GM23338 (cell line): ENCODE results near the gene EXOC7. TPM values are rescaled to one million over a fixed set of nuclear protein-coding genes. Genes with fewer than 3 reads are reported as not detected.

Source experiments
- ATAC-seq: fragments of 200-7000 bp; cut with Tn5 transposase; 3 replicates; pipeline ENCODE4 v1.9.1; 2020
- DNase-seq: peaks from one replicate; pipeline ENCODE4 v3.0.0-alpha.2; 2015; ENCODE audit warnings: low spot score
- H2AFZ ChIP-seq: fragments of 200-600 bp; sonication (generic); 2 replicates; pipeline ENCODE4 v1.8.0; 2016; ENCODE audit warnings: antibody characterized with exemption, mild to moderate bottlenecking, moderate library complexity
- H3F3A ChIP-seq: fragments of 200-600 bp; sonication (generic); replicated peaks from 2 replicates; pipeline ENCODE4 v1.8.0; 2017; ENCODE audit warnings: antibody characterized with exemption, mixed run types, low read depth
- H3K27ac ChIP-seq: fragments of 200-600 bp; sonication (generic); 2 replicates; pipeline ENCODE4 v1.6.1; 2016; ENCODE audit warnings: low read depth
- H3K27me3 ChIP-seq: fragments of 200-600 bp; sonication (generic); 2 replicates; pipeline ENCODE4 v1.8.0; 2016; ENCODE audit warnings: mild to moderate bottlenecking, mixed run types, moderate library complexity; ENCODE audit not compliant: insufficient read depth
- H3K36me3 ChIP-seq: fragments of 200-600 bp; sonication (generic); 2 replicates; pipeline ENCODE4 v1.8.0; 2016; ENCODE audit warnings: mild to moderate bottlenecking; ENCODE audit not compliant: insufficient read depth
- H3K4me1 ChIP-seq: fragments of 200-600 bp; sonication (generic); 2 replicates; pipeline ENCODE4 v1.8.0; 2016; ENCODE audit warnings: mild to moderate bottlenecking, moderate library complexity; ENCODE audit not compliant: insufficient read depth
- H3K4me2 ChIP-seq: fragments of 200-600 bp; sonication (generic); 2 replicates; pipeline ENCODE4 v1.7.1; 2017; ENCODE audit warnings: mixed run types
- H3K4me3 ChIP-seq: fragments of 200-600 bp; sonication (generic); 2 replicates; pipeline ENCODE4 v1.6.1; 2016; ENCODE audit warnings: mixed run types
- H3K79me2 ChIP-seq: fragments of 200-600 bp; sonication (generic); replicated peaks from 2 replicates; pipeline ENCODE4 v1.8.0; 2017; ENCODE audit warnings: mild to moderate bottlenecking; ENCODE audit not compliant: insufficient read depth
- H3K9me2 ChIP-seq: fragments of 200-600 bp; sonication (generic); 2 replicates; pipeline ENCODE4 v1.8.0; 2017; ENCODE audit not compliant: insufficient read depth
- H4K20me1 ChIP-seq: fragments of 200-600 bp; sonication (generic); replicated peaks from 2 replicates; pipeline ENCODE4 v1.8.0; 2017; ENCODE audit warnings: mild to moderate bottlenecking; ENCODE audit not compliant: insufficient read depth
- H3K27ac Mint-ChIP-seq: 2 replicates; pipeline ENCODE4 v1.8.0; 2020; ENCODE audit warnings: inconsistent platforms, mild to moderate bottlenecking, moderate library complexity, mixed read lengths
- H3K27me3 Mint-ChIP-seq: 3 replicates; pipeline ENCODE4 v1.8.0; 2022; ENCODE audit warnings: low read depth, mild to moderate bottlenecking, moderate library complexity, mixed read lengths, inconsistent platforms; ENCODE audit not compliant: insufficient read depth, poor library complexity
- H3K36me3 Mint-ChIP-seq: 3 replicates; pipeline ENCODE4 v1.8.0; 2021; ENCODE audit warnings: low read depth, mild to moderate bottlenecking, inconsistent platforms, moderate library complexity, mixed read lengths
- H3K4me1 Mint-ChIP-seq: 3 replicates; pipeline ENCODE4 v1.8.0; 2020; ENCODE audit warnings: mild to moderate bottlenecking, inconsistent platforms, mixed read lengths
- H3K4me3 Mint-ChIP-seq: 3 replicates; pipeline ENCODE4 v1.8.0; 2021; ENCODE audit warnings: moderate library complexity, mild to moderate bottlenecking, inconsistent platforms, mixed read lengths
- H3K9me3 Mint-ChIP-seq: 3 replicates; pipeline ENCODE4 v1.8.0; 2020; ENCODE audit warnings: moderate library complexity, mild to moderate bottlenecking, inconsistent platforms, mixed read lengths
- CREB1 ChIP-seq: fragments of 250-450 bp; sonication (Bioruptor Pico); IDR thresholded peaks from 2 replicates; pipeline ENCODE4 v1.5.0; 2020; ENCODE audit warnings: low read depth, mild to moderate bottlenecking, moderate library complexity
- CTCF ChIP-seq, 2 experiments: fragments of 200-600 bp in 1 of 2; sonication (generic) in 1 of 2; conservative IDR thresholded peaks; 2 replicates each; pipeline versions ENCODE4 v1.5.1 to v1.6.1; 2016 to 2017; ENCODE audit warnings: antibody characterized with exemption in 2 of 2, low read depth in 2 of 2, mild to moderate bottlenecking in 2 of 2, moderate library complexity in 1 of 2
- EZH2 ChIP-seq: fragments of 200-600 bp; sonication (generic); IDR thresholded peaks from one replicate; pipeline ENCODE4 v1.8.0; 2017; ENCODE audit warnings: antibody characterized with exemption, mild to moderate bottlenecking, low read depth; ENCODE audit not compliant: unreplicated experiment
- JUNB ChIP-seq: IDR thresholded peaks from one replicate; pipeline ENCODE4 v1.6.1; 2016; ENCODE audit warnings: antibody characterized with exemption; ENCODE audit not compliant: unreplicated experiment
- NANOG ChIP-seq: IDR thresholded peaks from 2 replicates; pipeline ENCODE4 v1.6.1; 2016; ENCODE audit warnings: antibody characterized with exemption, borderline replicate concordance
- POLR2AphosphoS5 ChIP-seq: IDR thresholded peaks from 2 replicates; pipeline ENCODE4 v1.6.1; 2016; ENCODE audit warnings: antibody characterized with exemption, low read depth
- STAT1 ChIP-seq: IDR thresholded peaks from one replicate; pipeline ENCODE4 v1.6.1; 2016; ENCODE audit warnings: antibody characterized with exemption; ENCODE audit not compliant: unreplicated experiment
- ZNF114 ChIP-seq: fragments of 250-450 bp; sonication (Bioruptor Pico); IDR thresholded peaks from 2 replicates; pipeline ENCODE4 v1.5.0; 2020; ENCODE audit warnings: mild to moderate bottlenecking, moderate library complexity
- ZNF331 ChIP-seq: fragments of 250-450 bp; sonication (Bioruptor Pico); IDR thresholded peaks from 2 replicates; pipeline ENCODE4 v1.5.0; 2020; ENCODE audit warnings: low read depth, mild to moderate bottlenecking, moderate library complexity
- polyA plus RNA-seq: library from polyadenylated mRNA; unstranded; fragments of >200 nt; fragmentation: Nextera tagmentation; extraction: Ambion mirVana; gene quantifications from 2 replicates; pipeline ENCODE4 v1.2.1, GENCODE V29; 2016
- total RNA-seq: library from RNA; depleted of rRNA; stranded (reverse); fragments of >200 nt; shearing (Covaris generic); gene quantifications from 2 replicates; pipeline ENCODE4 v1.2.3, GENCODE V29; 2014
- TF ChIP-seq, protein P1 (sequence below): IDR thresholded peaks from 2 replicates; pipeline ENCODE4 v1.6.1; 2016; ENCODE audit warnings: antibody characterized with exemption

The EXOC7 gene
- total and polyA plus RNA-seq, 2 experiments from 2014 or later, result 75.4 to 77.4 TPM

GRCh38 chr17:76150712-76151622 lies 47.4 kb upstream of the EXOC7 start:
- Mint-ChIP-seq H3K4me3 (no peak overlapping the region), H3K9me3 (no peaks in the 10 kb centered on the region), H3K27ac (no peak overlapping the region), H3K36me3 (peaks cover 5% of the 10 kb centered on the region; the same call in 1 of the 3 replicates), H3K27me3 (no peaks in the 10 kb centered on the region), H3K4me1 (peaks cover 23% of the 10 kb centered on the region)
- Histone ChIP-seq H4K20me1 (no peaks in the 10 kb centered on the region), H3K4me3 (no peak overlapping the region), H3K9me2 (no peaks in the 10 kb centered on the region), H3K27ac (no peak overlapping the region), H3K4me1 (peaks cover 8% of the 10 kb centered on the region), H3K79me2 (no peaks in the 10 kb centered on the region), H3K4me2 (no peak overlapping the region), H3K27me3 (no peaks in the 10 kb centered on the region), H2AFZ (no peak overlapping the region), H3F3A (peaks cover 10% of the 10 kb centered on the region; the same call in 1 of the 2 replicates), H3K36me3 (no peaks in the 10 kb centered on the region)
- TF ChIP-seq JUNB (no peak), CTCF (conservative IDR thresholded peaks at IDR 0.05; ENCODE audit: low read depth in 2 of 2) (no peak)
- no peak for DNase-seq
- no peak for ATAC-seq

- DNase-seq, result no peak
- no peak for TF ChIP-seq NANOG
- no peak for TF ChIP-seq ZNF331
- TF ChIP-seq, protein P1, sequence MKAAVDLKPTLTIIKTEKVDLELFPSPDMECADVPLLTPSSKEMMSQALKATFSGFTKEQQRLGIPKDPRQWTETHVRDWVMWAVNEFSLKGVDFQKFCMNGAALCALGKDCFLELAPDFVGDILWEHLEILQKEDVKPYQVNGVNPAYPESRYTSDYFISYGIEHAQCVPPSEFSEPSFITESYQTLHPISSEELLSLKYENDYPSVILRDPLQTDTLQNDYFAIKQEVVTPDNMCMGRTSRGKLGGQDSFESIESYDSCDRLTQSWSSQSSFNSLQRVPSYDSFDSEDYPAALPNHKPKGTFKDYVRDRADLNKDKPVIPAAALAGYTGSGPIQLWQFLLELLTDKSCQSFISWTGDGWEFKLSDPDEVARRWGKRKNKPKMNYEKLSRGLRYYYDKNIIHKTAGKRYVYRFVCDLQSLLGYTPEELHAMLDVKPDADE, result no peak
- no peak for TF ChIP-seq EZH2
- TF ChIP-seq STAT1, result no peak
- no peak for TF ChIP-seq POLR2AphosphoS5
- TF ChIP-seq CREB1 (CRISPR knock-in tag), result no peak
- TF ChIP-seq ZNF114 (CRISPR knock-in tag), result no peak
- no peak for TF ChIP-seq JUNB
These were observed 45.6 kb upstream of the EXOC7 start for GRCh38 chr17:76149214-76149613.

More at GRCh38 chr17:76149214-76149613, 45.6 kb upstream of the EXOC7 start:
- H3K9me3 Mint-ChIP-seq, result no peaks in the 10 kb centered on the region
- H3F3A ChIP-seq, result peaks cover 18% of the 10 kb centered on the region; the same call in 1 of the 2 replicates
- H2AFZ ChIP-seq, result no peak overlapping the region
- peaks cover 5% of the 10 kb centered on the region; the same call in 1 of the 3 replicates for H3K36me3 Mint-ChIP-seq
- H3K4me2 ChIP-seq, result no peak overlapping the region
- ATAC-seq, result no peak
- H3K4me1 Mint-ChIP-seq, result peaks cover 39% of the 10 kb centered on the region
- no peaks in the 10 kb centered on the region for H3K9me2 ChIP-seq
- no peak overlapping the region for H3K27ac ChIP-seq
- H3K27me3 ChIP-seq, result 0 out of 2 replicates have a peak, but pooled peaks cover 5% of the 10 kb centered on the region
- H3K4me3 ChIP-seq, result no peak overlapping the region
- H3K27ac Mint-ChIP-seq, result no peak overlapping the region
- peaks cover 22% of the 10 kb centered on the region for H3K4me1 ChIP-seq
- no peaks in the 10 kb centered on the region for H3K79me2 ChIP-seq
- H4K20me1 ChIP-seq, result no peaks in the 10 kb centered on the region
- no peak overlapping the region for H3K4me3 Mint-ChIP-seq
- H3K27me3 Mint-ChIP-seq, result peaks cover 7% of the 10 kb centered on the region
- H3K36me3 ChIP-seq, result no peaks in the 10 kb centered on the region
